HepG2 (cell line): Measurements from ENCODE around the gene SLC22A7. TPM values are rescaled to one million over a fixed set of nuclear protein-coding genes. Genes with fewer than 3 reads are reported as not detected.

Source experiments
- ARID2 ChIP-seq: sonication (generic); formaldehyde crosslinking; IDR thresholded peaks from 2 replicates; pipeline ENCODE4 v1.8.1; 2022; ENCODE audit warnings: mild to moderate bottlenecking, missing genetic modification reagents, borderline replicate concordance
- ARID3A ChIP-seq: IDR thresholded peaks from 2 replicates; pipeline ENCODE4 v1.6.1; 2012; ENCODE audit warnings: low read depth, low read length, improper control_type of control experiment
- ATF1 ChIP-seq: IDR thresholded peaks from 2 replicates; pipeline ENCODE4 v1.6.1; 2016; ENCODE audit warnings: mild to moderate bottlenecking, control low read depth
- ATF5 ChIP-seq: sonication (generic); formaldehyde crosslinking; IDR thresholded peaks from 2 replicates; pipeline ENCODE4 v1.4.0; 2020; ENCODE audit warnings: mild to moderate bottlenecking, low read depth, missing genetic modification reagents
- CBX5 ChIP-seq: sonication (generic); formaldehyde crosslinking; IDR thresholded peaks from 2 replicates; pipeline ENCODE4 v1.4.0; 2020; ENCODE audit warnings: missing genetic modification reagents, borderline replicate concordance
- DPF2 ChIP-seq: sonication (generic); formaldehyde crosslinking; IDR thresholded peaks from 2 replicates; pipeline ENCODE4 v1.4.0; 2020; ENCODE audit warnings: mild to moderate bottlenecking, low read depth, missing genetic modification reagents, borderline replicate concordance
- ELF3 ChIP-seq: IDR thresholded peaks from 2 replicates; pipeline ENCODE4 v1.6.1; 2016; ENCODE audit warnings: missing genetic modification reagents, missing compliant biosample characterization
- HDAC6 ChIP-seq: fragments of 200-600 bp; sonication (generic); IDR thresholded peaks from 2 replicates; pipeline ENCODE4 v1.7.0; 2017; ENCODE audit warnings: mild to moderate bottlenecking, antibody characterized with exemption, low read length, low read depth
- MXI1 ChIP-seq: IDR thresholded peaks from 3 replicates; pipeline ENCODE4 v1.6.1; 2012; ENCODE audit warnings: low read depth, low read length, inconsistent platforms, borderline replicate concordance
- NR2F1 ChIP-seq, 2 experiments: fragments of 450-650 bp in 1 of 2; formaldehyde crosslinking in 1 of 2; IDR thresholded peaks; 2 replicates each; pipeline versions ENCODE4 v1.5.0 to v1.6.1; 2016 to 2020; ENCODE audit warnings: mild to moderate bottlenecking in 1 of 2, missing compliant biosample characterization in 1 of 2, missing genetic modification reagents in 1 of 2, moderate library complexity in 1 of 2
- PBX3 ChIP-seq: sonication (generic); formaldehyde crosslinking; IDR thresholded peaks from 2 replicates; pipeline ENCODE4 v1.8.1; 2023; ENCODE audit warnings: missing genetic modification reagents, inconsistent platforms, borderline replicate concordance
- PITX1 ChIP-seq: sonication (generic); formaldehyde crosslinking; IDR thresholded peaks from 2 replicates; pipeline ENCODE4 v1.5.1; 2020; ENCODE audit warnings: mild to moderate bottlenecking, missing genetic modification reagents
- RARA ChIP-seq: IDR thresholded peaks from 2 replicates; pipeline ENCODE4 v1.6.1; 2016; ENCODE audit warnings: missing genetic modification reagents, missing compliant biosample characterization
- SNAI1 ChIP-seq: sonication (generic); formaldehyde crosslinking; IDR thresholded peaks from 2 replicates; pipeline ENCODE4 v1.5.0; 2020; ENCODE audit warnings: mild to moderate bottlenecking, missing genetic modification reagents, borderline replicate concordance
- SNRNP70 ChIP-seq: fragments of 200-400 bp; formaldehyde crosslinking; IDR thresholded peaks from 2 replicates; pipeline ENCODE4 v1.6.1; 2017; ENCODE audit warnings: mild to moderate bottlenecking, low read depth, low read length, moderate library complexity
- TERF1 ChIP-seq: sonication (generic); formaldehyde crosslinking; IDR thresholded peaks from 2 replicates; pipeline ENCODE4 v1.8.0; 2022; ENCODE audit warnings: mild to moderate bottlenecking, missing genetic modification reagents, moderate library complexity
- THRA ChIP-seq: sonication (generic); formaldehyde crosslinking; IDR thresholded peaks from 2 replicates; pipeline ENCODE4 v1.4.0; 2020; ENCODE audit warnings: missing genetic modification reagents, borderline replicate concordance
- TRIM22 ChIP-seq: fragments of 450-650 bp; IDR thresholded peaks from 2 replicates; pipeline ENCODE4 v1.6.1; 2017
- ZNF317 ChIP-seq: sonication (generic); formaldehyde crosslinking; IDR thresholded peaks from 2 replicates; pipeline ENCODE4 v1.5.0; 2020; ENCODE audit warnings: mild to moderate bottlenecking, missing genetic modification reagents
- ZNF546 ChIP-seq: sonication (generic); formaldehyde crosslinking; conservative IDR thresholded peaks from 2 replicates; pipeline ENCODE4 v1.8.1; 2023; ENCODE audit warnings: mild to moderate bottlenecking, missing genetic modification reagents
- ZNF7 ChIP-seq: IDR thresholded peaks from 2 replicates; pipeline ENCODE4 v1.6.1; 2016; ENCODE audit warnings: missing biosample characterization, missing genetic modification reagents
- ZNF761 ChIP-seq: sonication (generic); formaldehyde crosslinking; conservative IDR thresholded peaks from 2 replicates; pipeline ENCODE4 v1.4.0; 2020; ENCODE audit warnings: mild to moderate bottlenecking, missing genetic modification reagents
- polyA plus RNA-seq, 8 experiments: library from polyadenylated mRNA; depleted of rRNA in 3 of 8; stranded (reverse) in 7 of 8; unstranded in 1 of 8; fragments of >200 nt; fragmentation: Illumina TruSeq in 4 of 8; extraction: Trizol in 4 of 8; gene quantifications; 2 replicates each; pipeline versions ENCODE4 v1.2.1 to v1.2.3, GENCODE V29; 2011 to 2016; ENCODE audit warnings: low read depth in 4 of 8, missing spikeins in 1 of 8, mixed read lengths in 1 of 8; ENCODE audit not compliant: insufficient read depth in 1 of 8
- total RNA-seq, 5 experiments: library from RNA; depleted of rRNA; stranded (reverse); fragments of >200 nt; fragmentation: Illumina TruSeq; extraction: Trizol; gene quantifications; 2 replicates each; pipeline ENCODE4 v1.2.3, GENCODE V29; 2016; ENCODE audit warnings: low read depth in 1 of 5

The SLC22A7 gene
- total and polyA plus RNA-seq, 2 of the 13 experiments (the other 11 are each of a cell fraction or from before 2014, with no cell fraction given): 5.3 to 22.6 TPM

GRCh38 chr6:43267619-43268354 lies 30.3 kb upstream of the SLC22A7 start (continued):
- TF ChIP-seq RARA (peak; percentile 100), TRIM22 (no peak), ZNF7 (CRISPR knock-in tag) (peak; percentile 48; the same call in 1 of the 2 replicates), HDAC6 (no peak), PBX3 (CRISPR knock-in tag) (peak; percentile 72; the same call in 1 of the 2 replicates), NR2F1 (CRISPR knock-in tag; IDR thresholded peaks at IDR 0.05) (peak; percentile 95 to 98), PITX1 (CRISPR knock-in tag) (peak; percentile 99), ZNF317 (peak; percentile 93), ARID2 (CRISPR knock-in tag) (peak; percentile 95; the same call in 1 of the 2 replicates), DPF2 (CRISPR knock-in tag) (peak; percentile 100), ARID3A (peak; percentile 62), ZNF761 (CRISPR knock-in tag) (peak; percentile 94), SNAI1 (CRISPR knock-in tag) (peak; percentile 97; the same call in 1 of the 2 replicates), ELF3 (CRISPR knock-in tag) (peak; percentile 99), CBX5 (CRISPR knock-in tag) (peak; percentile 99), THRA (CRISPR knock-in tag) (peak; percentile 99), ZNF546 (CRISPR knock-in tag) (peak; percentile 86), ATF5 (peak; percentile 74; the same call in 1 of the 2 replicates), TERF1 (no peak), SNRNP70 (no peak), ATF1 (no peak), MXI1 (peak; percentile 97; the same call in 2 of the 3 replicates)
